Islet of Langerhans (tissue), 1 donor: Measurements from ENCODE around the gene MRPS12.
"Not testable (repeated sequence)": the region's sequence is repeated elsewhere in the genome, so short reads cannot be mapped to it uniquely, and the experiment has no call there.

Source experiments
- FAIRE-seq: peaks from one replicate; lab custom pipeline; 2011; peaks lifted over from hg19 to GRCh38; lab: Jason Lieb, UNC

Gene MRPS12

GRCh38 chr19:38930776-38931520 is at the start of gene MRPS12:
Gene MRPS12, plus strand, starts transcription at chr19:38930944. Its CDS starts 351 bp downstream, at chr19:38931295.
- FAIRE-seq = peak; percentile 97

GRCh38 chr19:38883286-38883685 is 47.5 kb upstream of the MRPS12 start:
- no peak for FAIRE-seq

DNA sequence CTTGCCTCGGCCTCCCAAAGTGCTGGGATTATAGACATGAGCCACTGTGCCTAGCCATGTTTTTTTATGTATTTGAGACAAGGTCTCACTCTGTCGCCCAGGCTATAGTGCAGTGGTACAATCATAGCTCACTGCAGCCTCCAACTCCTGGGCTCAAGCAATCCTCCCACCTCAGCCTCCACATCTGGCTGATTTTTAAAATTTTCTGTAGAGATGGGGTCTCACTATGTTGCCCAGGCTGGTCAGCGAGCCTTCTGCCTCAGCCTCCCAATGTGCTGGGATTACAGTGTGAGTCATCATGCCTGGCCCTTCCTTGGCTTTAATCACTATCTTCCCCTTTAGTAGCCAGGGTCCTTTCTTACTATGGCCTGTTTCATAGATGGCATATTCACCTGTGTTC is 46.1 kb upstream of the MRPS12 start:
- not testable (repeated sequence) for FAIRE-seq

GRCh38 chr19:38888876-38889275 is 41.9 kb upstream of the MRPS12 start:
- no peak for FAIRE-seq

- FAIRE-seq = no peak
These were observed 40.9 kb upstream of the MRPS12 start for GRCh38 chr19:38889803-38890202.

- FAIRE-seq = no peak
These were observed 40.1 kb upstream of the MRPS12 start for GRCh38 chr19:38890686-38891085.

- no peak for FAIRE-seq
These were observed 39.0 kb upstream of the MRPS12 start for GRCh38 chr19:38891771-38892170.

GRCh38 chr19:38892841-38893240 is 37.9 kb upstream of the MRPS12 start:
- FAIRE-seq = no peak

DNA sequence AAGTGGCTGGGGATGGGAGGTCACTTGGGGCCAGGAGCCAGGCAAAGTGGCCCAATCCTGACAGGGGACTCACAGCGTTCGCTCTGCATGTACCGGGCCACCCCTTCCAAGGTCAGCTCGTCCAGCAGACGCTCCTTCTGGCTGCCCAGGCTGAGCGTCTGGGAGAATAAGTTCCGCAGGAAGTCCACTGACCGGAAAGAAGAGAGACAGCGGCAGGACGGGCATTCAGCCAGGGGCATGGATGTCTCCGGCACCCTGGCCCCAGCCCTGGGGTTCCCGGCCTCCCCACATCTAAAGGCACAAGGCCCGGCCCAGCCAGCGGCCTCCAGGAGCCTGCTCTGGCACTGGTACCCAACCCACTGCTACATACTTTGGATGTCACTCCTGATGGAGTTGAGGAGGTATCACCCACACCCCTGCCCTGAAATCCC is 37.4 kb upstream of the MRPS12 start:
- FAIRE-seq = no peak

DNA sequence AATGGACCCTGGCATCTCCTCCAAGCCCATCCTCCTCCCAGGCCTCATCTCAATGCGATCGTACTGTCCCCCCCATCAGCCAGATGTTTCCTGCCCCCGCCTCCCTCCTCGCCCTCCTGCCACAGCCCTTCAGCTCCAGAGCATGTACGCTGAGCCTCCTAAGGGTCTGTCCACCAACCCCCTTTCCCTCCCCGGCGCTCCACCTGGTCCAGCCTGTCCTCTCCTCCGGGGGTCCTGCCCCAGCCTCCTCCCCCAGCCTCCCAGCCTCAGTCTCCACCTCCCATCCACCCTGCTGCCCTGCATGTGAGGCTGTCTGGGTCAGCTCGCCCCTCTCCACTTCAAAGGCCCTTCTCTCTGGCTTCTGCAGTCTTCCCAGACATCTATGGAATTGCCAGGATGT is 35.8 kb upstream of the MRPS12 start:
- no peak for FAIRE-seq

DNA sequence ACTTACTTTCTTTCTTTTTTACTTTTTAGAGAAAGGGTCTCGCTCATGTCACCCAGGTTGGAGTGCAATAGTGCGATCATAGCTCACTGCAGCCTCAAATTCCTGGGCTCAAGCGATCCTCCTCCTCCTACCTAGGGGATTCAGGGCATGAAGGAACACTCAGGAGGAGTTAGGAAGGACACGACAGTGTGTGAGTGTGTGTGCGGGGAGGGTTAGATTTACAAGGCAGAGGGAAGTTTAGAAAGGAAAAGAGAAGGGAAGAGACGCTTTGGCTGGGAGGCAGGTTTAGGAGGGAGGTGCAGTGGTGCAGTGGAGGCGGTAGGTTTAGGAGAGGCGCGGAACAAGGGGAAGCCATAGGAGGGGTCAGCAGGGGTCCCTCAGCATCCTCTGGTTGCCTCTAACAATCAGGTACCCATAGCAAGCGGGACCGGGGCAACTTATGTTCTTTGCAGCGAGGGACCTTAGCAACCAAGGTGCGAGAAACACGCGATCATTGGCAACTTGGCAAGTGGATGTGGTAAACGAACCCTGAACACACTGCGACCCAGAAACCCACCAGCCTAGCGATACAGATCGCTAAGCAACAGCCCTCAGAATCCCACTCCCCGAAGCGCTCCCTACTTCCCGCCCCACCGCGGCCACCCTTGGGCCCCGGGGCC is 31.8 kb upstream of the MRPS12 start:
- FAIRE-seq = no peak

- peak; percentile 96 for FAIRE-seq
These were observed 31.1 kb upstream of the MRPS12 start, which contains the start of the genes NFKBIB and SIRT2 for GRCh38 chr19:38899447-38900201. Gene NFKBIB, plus strand, starts transcription at chr19:38899969. Its CDS starts 64 bp downstream, at chr19:38900033. Gene SIRT2, minus strand, starts transcription at chr19:38899618. Its CDS starts 97 bp downstream, at chr19:38899521.

DNA sequence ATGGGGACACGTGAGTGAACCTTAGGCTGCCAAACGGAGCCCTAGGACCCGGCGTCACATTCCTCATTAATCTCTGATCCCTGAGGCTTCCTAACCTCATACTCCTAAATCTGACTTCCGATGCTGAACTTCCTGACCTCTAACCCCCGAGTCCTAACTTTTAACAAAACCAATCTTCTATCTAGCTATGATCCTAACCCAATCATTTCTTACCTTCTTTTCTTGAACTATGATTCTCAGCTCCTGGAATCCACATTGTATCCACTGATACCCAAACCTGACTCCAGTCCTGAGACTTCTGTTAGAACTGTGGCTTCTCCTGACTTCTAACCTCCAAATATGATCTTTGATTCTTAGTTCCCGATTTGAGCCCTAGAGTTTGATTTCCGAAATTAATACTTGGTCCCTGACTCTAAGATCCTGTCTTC is 30.5 kb upstream of the MRPS12 start:
- FAIRE-seq = peak; percentile 51

- no peak for FAIRE-seq
These were observed 30.0 kb upstream of the MRPS12 start for GRCh38 chr19:38900743-38901190.

- no peak for FAIRE-seq
These were observed 29.1 kb upstream of the MRPS12 start for GRCh38 chr19:38901683-38902082.

- FAIRE-seq = no peak
These were observed 25.9 kb upstream of the MRPS12 start for GRCh38 chr19:38904581-38905539.

DNA sequence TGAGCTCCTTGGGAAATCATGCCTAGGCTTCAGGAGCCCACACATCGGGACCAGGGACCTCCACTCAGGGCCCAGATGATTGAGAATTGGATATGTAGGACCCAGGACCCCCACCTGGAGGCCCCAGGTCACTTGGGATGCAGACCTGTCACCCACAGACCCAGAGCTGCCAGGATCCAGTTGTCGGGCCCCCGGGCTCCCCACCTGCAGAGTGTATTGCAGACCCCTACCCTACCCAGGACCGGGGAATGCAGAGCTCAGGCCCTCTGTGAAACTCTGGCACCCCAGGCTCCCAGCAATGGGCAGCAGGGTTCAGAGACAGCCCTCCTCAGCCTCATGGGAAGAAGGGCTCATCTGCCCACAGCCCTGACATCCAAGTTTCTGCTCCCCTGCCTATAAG is 25.1 kb upstream of the MRPS12 start:
- no peak for FAIRE-seq

DNA sequence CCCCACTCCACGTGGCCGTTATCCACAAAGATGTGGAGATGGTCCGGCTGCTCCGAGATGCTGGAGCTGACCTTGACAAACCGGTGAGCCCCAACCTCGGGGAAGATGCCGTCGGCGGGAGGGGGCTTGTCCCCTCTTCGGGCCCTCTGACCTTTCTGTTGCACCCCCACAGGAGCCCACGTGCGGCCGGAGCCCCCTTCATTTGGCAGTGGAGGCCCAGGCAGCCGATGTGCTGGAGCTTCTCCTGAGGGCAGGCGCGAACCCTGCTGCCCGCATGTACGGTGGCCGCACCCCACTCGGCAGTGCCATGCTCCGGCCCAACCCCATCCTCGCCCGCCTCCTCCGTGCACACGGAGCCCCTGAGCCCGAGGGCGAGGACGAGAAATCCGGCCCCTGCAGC is 23.5 kb upstream of the MRPS12 start:
- no peak for FAIRE-seq

DNA sequence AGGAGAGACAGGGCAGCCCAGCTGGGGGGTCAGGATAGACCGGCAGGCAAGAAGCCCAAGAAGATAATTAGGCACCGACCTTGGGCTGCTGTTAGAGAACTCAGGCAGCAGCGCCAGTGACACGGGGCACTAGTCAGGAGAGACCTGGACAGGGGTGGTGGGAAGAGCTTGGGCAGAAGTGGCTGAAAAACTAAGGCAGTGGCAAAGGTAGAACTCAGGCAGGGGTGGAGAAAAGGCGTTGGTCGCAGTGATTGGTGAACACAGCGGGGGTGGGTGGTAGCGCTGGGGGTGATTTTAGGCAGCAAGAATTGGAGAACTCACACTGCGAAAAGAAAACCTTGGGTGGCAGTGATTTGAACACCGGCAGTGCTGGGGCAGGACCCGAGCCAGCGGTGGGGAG is 23.1 kb upstream of the MRPS12 start:
- FAIRE-seq = no peak

- no peak for FAIRE-seq
These were observed 21.8 kb upstream of the MRPS12 start for GRCh38 chr19:38908911-38909310.

DNA sequence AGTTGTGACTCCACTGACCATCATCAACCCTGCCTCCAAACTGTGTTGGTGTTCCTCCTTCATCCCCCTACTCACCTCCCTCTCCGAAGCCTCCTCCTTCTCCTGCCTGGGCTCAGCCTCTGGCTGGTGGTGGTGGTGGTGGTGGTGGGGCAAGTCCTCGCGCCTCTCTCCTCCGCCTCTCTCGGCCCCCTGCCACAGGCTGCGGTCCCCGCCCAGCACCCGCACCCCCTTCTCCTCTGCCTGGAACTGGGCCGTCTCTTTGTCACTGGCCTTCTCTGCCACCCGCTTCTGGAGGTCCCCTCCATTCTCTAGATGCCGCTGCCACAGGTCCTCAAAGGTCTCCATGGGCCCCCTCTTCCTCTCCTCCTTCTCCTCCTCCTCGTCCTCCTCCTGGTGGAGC is 20.3 kb upstream of the MRPS12 start:
- FAIRE-seq = no peak
